HG02678 (cell line): ENCODE results near the gene INSL6.
"Not testable (repeated sequence)": the region's sequence is repeated elsewhere in the genome, so short reads cannot be mapped to it uniquely, and the experiment has no call there.

Source experiments
- ATAC-seq: cut with Tn5 transposase; IDR thresholded peaks from one replicate; pipeline ENCODE4 v1.9.1; 2021; ENCODE audit warnings: mild to moderate bottlenecking, moderate library complexity; ENCODE audit not compliant: unreplicated experiment

Gene INSL6, protein sequence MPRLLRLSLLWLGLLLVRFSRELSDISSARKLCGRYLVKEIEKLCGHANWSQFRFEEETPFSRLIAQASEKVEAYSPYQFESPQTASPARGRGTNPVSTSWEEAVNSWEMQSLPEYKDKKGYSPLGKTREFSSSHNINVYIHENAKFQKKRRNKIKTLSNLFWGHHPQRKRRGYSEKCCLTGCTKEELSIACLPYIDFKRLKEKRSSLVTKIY

DNA sequence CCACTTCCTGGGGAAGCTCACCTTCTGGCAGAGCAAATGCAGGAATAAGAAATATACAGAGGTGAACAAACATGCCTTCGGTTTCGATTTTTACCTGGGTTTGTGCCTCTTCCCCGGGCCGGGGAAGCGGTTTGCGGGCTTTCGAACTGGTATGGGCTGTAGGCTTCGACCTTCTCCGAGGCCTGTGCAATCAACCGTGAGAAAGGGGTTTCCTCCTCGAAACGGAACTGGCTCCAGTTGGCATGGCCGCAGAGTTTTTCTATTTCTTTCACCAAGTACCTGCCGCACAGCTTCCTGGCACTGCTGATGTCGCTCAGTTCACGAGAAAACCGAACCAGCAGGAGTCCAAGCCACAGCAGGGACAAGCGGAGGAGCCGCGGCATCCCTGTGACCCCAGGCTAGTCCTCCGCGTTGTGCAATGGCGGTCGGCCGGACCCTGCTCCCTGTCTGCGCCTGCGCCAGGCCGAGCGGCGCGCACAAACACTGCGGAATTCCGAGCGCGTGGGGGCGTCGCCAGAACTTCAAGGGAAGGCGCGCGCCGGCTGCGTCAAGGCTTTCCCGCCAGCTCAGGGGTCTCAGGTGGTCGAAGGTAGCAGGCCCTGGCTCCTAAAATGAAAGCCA, at the start of gene INSL6:
TSS of gene INSL6 (minus strand) at position 420 of the 621 bp plus-strand sequence. CDS start at position 383, 37 bp downstream.
- no peak for ATAC-seq

DNA sequence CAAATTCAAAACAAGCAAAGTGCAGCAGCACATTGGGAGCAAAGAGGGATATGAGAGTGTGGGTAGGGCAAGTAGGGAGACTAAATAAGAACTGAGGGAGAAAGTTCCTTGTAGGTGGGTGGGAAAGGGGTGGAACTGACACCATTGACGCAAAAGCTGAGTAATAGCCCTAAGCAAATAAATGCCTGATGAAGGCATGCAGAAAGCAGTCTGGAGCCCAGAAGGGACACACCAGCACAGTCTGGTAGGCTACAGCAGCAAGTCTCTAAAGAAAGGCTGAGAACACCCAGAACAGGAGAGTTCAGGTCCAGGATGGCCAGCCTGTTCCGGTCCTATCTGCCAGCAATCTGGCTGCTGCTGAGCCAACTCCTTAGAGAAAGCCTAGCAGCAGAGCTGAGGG, 45.8 kb upstream of the INSL6 start, which contains the start of gene INSL4:
TSS of gene INSL4 (plus strand) at position 208 of the 400 bp plus-strand sequence. CDS start at position 313, 105 bp downstream.
- no peak for ATAC-seq

DNA sequence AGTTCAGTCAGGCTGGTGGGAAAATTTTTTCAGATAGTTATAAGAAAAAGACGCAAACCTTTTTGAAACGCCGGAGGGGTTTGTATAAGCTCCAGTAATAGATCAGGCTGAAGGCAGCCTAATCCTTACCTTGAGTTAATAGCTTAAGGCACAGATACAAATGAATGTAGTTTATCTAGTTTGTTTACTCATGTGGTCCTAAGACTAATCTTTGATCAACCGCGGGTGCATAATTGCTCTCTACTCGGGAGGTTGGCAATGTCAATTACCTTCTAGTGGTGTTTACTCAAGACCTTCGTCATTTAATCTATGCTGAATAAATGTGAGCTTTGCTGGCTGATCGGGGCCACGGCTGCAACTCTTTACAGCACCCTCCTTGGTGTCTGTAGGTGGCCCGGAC, 45.1 kb upstream of the INSL6 start:
- no peak for ATAC-seq

DNA sequence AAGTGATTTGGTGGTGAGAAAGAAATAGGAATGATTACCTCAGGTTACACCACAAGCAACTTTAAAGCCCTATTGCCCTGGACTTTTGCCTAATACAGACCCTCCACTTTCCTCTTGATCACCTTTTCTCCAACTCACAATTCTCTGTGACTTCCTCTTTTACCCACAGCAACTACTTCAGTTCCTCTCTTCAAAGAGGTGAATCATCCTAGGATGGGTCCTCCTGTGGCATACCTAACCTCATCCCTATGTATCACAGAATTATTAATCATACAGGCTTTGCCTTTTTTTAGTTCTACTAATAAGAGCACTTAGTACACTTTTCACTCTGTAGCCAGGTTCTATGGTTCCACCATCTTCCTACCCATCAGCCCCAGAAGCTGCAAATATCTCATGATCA, 19.6 kb upstream of the INSL6 start:
- no peak for ATAC-seq

DNA sequence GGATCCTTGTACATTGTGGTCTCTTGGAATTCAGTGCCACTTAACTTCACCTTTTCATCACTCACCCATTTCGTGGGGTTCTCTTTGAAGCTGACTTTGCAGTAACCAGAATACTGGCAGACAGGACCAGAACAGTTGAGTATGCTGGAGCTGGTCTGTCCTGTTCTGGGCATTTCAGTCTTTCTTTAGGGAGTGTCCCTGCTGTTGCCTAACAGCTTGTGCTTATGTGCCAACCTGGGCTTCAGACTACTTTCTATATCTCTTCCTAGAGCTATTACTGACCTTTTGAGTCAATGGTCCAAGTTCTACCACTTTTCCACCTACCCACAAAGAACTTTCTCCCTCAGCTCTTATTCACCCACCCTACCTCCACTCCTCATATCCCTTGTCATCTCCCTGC, 10.0 kb upstream of the INSL6 start:
- ATAC-seq, result no peak

DNA sequence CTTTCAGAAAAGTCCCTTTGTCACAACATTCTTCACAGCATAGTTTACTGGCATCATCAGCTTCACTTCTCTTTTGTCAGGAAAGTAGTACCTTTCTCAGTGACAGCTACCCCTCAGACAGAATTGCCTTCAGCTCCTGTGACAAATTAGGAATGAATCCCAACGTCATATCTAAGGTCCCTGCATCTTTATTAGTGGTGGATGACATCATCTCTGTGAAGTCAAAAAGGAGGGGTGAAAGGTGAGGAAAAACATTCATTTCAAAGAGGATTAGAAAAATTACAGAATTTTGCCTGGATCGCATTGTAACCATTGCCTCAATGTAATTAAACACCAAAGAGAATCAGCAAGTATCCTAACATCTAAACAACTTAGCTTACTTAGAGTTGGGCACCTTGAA, 7.9 kb upstream of the INSL6 start:
- ATAC-seq, result no peak

DNA sequence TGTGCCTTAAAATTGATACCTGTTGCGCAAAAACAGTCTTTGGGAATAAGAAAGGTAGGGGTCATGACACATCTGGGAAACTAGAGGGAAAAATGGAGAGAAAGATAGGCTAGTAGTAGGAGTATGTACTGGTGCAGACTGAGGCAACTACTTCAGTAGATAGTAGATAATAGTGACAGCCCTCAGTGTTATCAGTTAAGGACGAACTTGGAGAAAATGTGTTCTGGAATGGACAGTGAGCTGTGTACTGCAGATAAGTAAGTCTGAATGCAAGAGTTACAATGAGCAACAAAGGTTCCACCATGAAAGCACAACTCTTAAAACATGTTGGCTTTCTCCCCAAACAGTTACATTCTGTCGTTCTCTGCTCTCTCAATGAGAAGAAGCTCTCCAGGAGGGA, 6.5 kb upstream of the INSL6 start:
- no peak for ATAC-seq

DNA sequence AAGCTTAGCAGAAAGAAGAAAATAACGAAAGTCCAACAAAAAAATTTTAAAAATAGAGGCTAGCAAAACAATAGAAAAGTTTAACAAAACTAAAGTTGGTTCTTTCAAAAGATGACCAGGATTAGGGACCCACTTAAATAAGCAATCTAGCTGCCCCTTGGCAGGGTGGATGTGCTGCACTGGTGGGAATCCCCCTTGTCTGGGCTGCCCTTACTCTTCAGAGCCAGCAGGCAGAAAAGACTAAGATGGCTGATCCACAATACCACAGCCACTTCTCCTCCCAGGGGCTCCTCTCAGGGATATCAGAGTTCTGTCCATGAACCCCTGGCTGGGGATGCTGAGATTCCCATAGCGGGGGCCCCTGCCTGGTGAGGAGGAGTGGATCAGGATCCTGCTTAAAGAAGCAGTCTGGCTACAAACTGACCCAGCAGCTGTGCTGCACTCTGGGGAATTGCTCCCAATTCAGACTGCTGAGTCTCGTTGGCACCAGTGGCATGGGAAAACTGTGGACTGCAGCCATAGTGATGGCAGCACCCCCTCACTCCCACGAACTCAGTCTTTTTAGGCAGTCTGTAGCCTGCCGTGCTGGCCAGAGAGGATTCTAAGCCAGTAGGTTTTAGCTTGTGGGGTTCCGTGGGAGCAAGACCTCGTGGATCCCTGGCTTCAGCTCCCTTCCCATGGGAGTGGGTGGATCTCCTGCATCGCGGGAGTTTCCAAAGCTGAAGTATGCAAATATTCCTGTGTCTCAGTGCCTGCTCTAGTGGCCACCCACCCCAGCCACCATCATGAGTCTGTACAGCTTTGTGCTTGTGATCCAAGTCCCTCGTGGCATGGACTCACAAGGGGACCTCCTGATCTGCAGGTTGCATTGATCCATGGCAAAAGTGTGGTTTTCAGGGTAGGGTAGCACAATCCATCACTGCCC, 2.9 kb upstream of the INSL6 start:
- ATAC-seq, result no peak

DNA sequence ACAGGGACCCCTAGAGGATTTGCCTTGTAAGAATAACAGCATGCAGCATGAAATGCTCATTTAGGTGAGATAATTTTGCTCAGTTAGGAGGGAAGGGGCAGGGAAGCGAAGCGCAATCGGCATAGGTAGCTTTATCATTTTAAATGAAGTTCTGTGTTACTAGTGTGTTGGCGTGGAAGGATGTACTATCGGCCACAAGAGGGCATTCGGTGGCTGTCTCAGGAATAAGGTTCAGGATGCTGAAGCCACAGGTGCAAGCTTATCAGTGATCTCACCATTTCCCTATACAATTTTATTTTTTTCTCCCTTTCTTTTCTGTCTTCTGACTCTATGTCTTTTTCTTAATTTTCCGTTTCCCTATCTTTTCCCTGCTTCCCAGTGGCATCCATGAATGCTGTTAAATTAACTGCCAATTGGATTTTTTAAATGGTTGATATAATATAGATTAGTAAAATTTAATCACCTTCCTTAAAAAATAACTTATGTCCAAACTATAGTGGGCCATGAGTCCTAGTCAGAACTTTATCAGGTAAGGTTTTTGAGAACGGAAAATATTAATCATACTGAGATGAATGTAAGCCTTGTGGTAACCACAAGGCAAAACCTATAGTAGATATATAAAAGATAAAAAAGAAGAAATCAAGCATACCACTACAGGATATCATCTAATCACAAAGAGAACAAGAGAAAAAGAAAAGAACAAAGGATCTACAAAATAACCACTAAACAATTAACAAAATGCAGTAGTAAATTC, 1.2 kb upstream of the INSL6 start:
- ATAC-seq, result no peak

DNA sequence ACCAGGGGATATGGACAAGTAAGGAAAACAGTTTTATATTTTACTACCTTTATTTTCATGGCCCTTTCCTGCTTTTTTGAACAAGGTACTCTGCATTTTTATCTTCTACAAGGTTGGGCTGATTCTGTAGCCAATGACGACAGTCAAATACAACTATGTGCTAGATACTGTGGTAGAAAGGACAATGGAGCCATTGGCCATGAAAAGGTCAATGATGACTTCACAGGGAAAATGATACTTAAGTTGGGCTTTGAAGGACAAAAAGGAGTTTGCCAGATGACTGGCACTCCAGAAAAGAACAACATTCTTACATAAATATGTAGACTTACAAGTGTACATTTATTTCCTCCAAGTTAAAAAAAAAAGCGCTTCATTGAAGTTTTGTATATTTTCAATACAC, 663 bp downstream of the INSL6 start:
- no peak for ATAC-seq

DNA sequence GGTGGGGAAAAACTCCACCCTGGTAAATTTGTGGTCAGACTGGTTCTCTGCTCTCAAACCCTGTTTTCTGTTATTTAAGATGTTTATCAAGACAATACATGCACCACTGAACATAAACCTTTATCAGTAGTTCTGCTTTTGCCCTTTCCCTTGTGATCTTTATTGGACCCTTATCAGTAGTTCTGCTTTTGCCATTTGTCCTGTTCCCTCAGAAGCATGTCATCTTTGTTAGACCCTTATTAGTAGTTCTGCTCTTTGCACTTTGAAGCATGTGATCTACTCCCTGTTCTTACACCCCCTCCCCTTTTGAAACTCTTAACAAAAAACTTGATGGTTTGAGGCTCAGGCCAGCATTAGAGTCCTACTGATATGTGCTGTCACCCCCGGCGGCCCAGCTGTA, 4.8 kb downstream of the INSL6 start:
- ATAC-seq, result not testable (repeated sequence)

DNA sequence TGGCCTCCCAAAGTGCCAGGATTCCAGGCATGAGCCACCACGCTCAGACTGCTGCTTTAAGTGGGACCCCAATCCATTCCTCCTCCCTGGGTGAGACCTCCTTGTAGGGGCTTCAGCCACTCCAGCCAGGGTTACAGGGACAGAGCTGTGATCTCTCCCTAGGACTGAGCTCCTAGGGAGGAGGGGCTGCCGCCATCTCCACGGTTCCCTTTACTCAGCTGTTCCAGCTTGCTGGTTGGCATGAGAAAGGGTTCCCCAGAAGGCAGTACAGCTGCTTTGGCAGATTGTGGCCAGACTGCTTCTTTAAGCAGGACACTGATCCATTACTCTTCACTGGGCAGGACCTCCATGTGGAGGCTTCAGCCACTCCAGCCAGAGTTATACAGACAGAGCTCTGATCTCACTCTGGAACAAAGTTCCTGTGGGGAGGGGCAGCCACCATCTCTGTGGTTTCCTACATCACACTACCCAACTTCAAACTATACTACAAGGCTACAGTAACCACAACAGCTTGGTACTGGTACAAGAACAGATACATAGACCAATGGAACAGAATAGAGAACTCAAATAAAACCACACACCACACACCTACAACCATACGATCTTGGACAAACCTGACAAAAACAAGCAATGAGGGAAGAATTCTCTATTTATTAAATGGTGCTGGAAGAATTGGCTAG, 7.2 kb downstream of the INSL6 start:
- no peak for ATAC-seq

DNA sequence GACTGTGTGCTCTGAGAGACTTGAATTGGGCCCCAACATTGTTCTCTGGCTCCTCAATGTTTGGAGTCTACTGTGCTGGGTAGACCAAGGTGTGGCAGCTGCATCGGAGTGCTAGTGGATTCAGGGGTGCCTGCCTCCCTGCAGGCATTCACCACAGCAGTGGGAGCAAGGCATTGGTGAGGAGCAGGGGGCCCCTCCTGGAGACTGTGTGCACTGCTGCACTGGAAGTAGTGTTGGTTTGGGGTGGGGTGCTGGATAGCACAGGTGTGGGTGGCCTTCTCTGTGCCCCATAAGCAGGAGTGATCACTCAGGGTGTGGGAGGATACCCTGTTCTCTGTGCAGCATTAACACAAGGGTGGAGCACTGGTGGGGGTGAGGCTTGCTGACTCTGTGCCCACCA, 39.2 kb downstream of the INSL6 start:
- ATAC-seq, result no peak

DNA sequence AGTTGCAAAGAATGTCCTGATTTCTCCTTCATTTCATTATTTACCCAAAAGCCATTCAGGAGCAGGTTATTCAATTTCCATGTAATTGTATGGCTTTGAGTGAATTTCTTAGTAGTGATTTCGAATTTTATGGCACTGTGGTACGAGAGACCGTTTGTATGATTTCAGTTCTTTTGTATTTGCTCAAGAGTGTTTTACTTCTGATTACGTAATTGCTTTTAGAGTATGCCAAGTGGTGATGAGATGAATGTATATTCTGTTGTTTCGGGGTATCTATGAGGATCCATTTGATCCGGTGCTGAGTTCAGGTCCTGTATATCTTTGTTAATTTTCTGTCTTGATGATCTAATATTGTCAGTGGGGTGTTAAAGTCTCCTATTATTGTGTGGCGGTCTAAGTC, 41.2 kb downstream of the INSL6 start:
- no peak for ATAC-seq

DNA sequence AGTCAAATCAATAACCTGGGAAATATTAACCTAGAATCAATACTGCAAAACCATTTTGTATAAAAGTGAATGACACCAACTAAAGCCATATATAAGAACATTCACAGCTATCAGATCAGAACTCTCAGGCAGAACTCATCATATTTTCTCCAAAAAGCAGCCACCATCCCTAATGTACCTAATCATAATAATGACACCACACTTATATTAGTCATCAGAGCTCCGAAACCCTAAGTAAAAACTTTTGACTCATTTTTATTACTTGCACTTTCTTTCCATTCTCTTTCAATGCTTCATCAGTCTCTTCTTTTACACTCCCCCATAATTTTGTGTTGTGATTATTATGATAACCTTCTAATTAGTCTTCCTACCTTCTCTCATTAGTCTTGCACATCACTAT, 45.3 kb downstream of the INSL6 start:
- ATAC-seq, result no peak

DNA sequence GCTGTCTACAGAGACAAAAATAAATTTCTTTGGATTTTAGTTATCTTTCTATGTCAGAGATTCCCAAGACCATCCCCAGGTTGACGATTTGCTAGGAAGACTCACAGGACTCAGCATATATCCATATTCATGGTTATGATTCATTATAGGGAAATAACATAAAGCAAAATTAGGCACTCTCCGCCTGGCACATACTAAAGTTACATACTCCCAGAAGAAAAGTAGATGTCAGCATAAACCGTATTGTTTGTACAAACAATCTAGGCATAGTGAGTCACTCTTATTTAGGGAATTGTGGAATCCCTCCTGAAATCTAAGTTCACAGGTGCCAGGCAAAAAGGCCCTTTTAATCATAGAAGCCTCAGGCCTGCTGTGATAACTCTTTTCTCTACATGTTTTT, 62.9 kb downstream of the INSL6 start:
- ATAC-seq, result no peak

DNA sequence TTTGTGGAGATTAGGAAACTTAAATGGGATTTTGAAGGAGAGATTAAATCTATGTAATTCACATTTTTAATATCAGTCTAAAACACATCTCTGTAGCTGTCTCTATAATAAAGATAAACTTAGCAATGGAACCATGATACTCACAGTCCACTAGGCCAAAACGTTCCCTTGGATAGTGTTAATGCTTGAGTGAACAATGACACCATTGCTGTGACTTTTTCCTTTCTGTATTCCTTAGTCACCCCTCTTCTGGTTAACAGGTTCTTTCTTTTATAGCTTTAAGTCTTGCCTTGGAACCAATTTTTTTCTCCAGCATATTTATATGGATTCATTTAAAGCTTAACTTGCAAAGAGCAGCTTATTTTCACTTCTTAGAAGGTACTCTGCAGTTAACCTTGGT, 63.3 kb downstream of the INSL6 start:
- ATAC-seq, result no peak

DNA sequence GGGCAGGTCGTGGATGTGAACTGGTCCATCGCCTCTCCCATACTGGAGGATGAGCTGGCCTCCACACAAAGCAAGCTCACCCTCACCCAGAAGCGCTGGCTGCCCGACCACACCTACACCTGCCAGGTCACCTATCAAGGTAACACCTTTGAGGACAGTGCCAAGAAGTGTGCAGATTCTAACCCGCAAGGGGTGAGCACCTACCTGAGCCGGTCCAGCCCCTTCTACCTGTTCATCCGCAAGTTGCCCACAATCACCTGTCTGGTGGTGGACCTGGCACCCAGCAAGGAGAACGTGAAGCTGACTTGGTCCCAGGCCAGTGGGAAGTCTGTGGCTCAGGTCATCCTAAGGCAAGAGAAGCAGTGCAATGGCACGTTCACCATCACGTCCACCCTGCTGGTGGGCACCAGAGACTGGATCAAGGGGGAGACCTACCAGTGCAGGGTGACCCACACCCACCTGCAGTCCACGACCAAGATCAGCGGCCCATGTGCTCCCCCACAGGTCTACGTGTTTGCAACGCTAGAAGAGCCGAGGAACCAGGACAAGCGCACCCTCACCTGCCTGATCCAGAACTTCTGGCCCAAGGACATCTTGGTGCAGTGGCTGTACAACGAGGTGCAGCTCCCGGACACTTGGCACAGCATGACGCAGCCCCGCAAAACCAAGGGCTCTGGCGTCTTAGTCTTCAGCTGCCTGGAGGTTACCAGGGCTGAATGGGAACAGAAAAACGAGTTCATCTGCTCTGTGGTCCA, 71.3 kb downstream of the INSL6 start:
- ATAC-seq, result no peak
